GM21528 (cell line): Measurements from ENCODE around the gene RPUSD4.
"Not testable (repeated sequence)": the region's sequence is repeated elsewhere in the genome, so short reads cannot be mapped to it uniquely, and the experiment has no call there.

Experiments used
- ATAC-seq: cut with Tn5 transposase; IDR thresholded peaks from one replicate; pipeline ENCODE4 v1.9.1; 2021; ENCODE audit warnings: mild to moderate bottlenecking, moderate library complexity; ENCODE audit not compliant: unreplicated experiment, low FRiP score

Gene RPUSD4

DNA sequence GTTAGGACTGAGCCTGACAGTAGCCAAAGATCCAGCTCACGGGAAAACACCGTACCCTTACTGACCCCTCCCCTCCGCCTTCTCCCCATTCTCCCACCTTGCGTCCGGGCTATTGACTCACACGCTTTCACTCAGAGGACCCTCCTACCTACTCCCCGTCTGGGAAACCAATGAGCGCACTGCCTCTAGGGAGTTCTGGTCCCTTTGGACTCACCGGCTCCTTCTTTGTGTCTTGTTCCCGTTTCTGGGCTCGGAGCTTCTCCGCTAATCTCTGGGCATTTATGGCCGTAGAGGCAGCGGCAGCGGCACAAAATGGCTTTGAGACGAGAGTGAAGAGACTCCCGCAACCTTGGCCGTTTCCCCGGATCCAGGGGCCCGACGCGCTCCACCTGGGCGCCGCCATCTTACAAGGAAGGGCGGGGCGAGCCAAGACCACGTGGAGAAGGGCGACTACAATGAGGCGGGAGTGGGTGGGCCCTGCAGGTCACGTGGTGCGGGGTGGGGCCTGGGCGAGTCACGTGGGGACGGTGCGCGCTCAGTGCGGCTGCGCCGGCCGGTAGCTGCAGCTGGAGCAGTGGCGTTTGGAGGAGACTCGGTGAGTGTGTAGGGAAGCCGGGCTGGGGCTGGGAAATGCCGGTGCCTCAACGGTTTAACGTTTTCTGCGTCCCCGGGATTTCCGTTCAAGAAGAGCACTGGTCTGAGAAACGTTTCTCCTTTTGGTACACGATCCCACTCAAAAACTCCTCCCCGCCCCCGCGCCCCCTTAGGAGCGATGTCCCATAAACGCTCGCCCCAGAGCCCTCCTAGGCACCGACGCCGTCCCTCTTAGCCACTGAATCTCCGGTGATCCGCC lies at the start of gene RPUSD4, which contains the start of gene FAM118B:
TSS of gene RPUSD4 (minus strand) at position 415 of the 853 bp plus-strand sequence. CDS start at position 403, 12 bp downstream.
TSS of gene FAM118B (plus strand) at position 547 of the 853 bp plus-strand sequence. CDS start 23,220 bp downstream, outside the sequence.
- ATAC-seq: peak; percentile 96

DNA sequence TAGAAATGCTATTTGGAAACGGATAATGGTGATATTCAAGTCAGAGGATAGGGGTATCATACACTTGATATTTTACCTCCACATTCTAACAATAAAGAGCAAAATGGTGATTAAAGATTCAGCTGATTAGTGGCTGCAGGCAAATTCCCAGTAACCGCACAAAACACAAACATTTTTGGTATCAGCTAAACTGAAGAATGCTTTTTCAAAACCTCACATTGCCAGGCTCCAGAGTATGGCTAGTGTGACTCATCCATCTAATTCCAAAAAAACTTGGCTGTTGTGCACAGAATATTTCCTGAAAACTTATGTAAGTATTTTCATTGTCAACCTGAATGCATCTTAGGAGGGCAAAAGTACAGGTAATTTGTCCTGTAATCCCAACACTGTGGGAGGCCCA lies 46.3 kb upstream of the RPUSD4 start:
- ATAC-seq: no peak

GRCh38 chr11:126257144-126257543 lies 45.7 kb upstream of the RPUSD4 start:
- ATAC-seq: no peak

- no peak for ATAC-seq
Measured at GRCh38 chr11:126256216-126256615, 44.8 kb upstream of the RPUSD4 start.

GRCh38 chr11:126255507-126255906 lies 44.1 kb upstream of the RPUSD4 start:
- ATAC-seq: not testable (repeated sequence)

- no peak for ATAC-seq
Measured at GRCh38 chr11:126254819-126255218, 43.4 kb upstream of the RPUSD4 start.

GRCh38 chr11:126253265-126253664 lies 41.8 kb upstream of the RPUSD4 start:
- no peak for ATAC-seq

GRCh38 chr11:126246636-126247035 lies 35.2 kb upstream of the RPUSD4 start:
- no peak for ATAC-seq

- ATAC-seq: no peak
Measured at GRCh38 chr11:126233391-126233790, 21.9 kb upstream of the RPUSD4 start.

- no peak for ATAC-seq
Measured at GRCh38 chr11:126232683-126233082, 21.2 kb upstream of the RPUSD4 start.

DNA sequence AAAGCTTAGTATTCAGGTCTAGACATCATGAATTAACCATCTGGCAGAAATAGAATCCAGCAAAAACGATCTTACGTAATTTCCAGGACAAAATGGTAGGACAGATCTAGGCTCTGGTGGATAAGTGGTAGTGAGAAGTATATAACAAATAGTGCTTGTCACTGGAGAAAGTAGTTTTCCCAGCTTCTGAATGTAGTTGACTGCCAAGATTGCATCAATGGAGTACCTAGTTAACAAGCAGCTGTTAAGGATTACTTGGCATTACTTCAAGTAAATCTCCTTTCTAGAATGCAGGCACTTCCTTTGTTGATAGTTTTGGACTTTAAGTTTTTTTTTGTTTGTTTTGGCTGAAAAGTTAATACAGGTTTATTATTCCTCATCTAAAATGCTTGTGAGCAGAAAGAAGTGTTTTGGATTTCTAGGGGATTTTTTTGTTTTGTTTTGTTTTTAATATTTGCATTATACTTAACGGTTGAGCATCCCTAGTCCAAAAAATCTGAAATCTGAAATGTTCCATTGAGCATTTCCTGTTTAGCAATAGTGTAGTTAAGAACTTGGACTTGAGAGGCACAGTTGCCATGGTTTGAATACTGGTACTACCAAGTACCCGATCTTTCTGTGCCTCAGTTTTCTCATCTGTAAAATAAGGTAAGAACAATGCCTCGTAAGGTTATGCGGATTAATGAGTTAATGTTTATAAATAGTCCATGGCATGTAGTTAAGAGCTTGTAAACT lies 20.4 kb upstream of the RPUSD4 start:
- ATAC-seq: no peak

- no peak for ATAC-seq
Measured at GRCh38 chr11:126229858-126230540, 18.5 kb upstream of the RPUSD4 start.

DNA sequence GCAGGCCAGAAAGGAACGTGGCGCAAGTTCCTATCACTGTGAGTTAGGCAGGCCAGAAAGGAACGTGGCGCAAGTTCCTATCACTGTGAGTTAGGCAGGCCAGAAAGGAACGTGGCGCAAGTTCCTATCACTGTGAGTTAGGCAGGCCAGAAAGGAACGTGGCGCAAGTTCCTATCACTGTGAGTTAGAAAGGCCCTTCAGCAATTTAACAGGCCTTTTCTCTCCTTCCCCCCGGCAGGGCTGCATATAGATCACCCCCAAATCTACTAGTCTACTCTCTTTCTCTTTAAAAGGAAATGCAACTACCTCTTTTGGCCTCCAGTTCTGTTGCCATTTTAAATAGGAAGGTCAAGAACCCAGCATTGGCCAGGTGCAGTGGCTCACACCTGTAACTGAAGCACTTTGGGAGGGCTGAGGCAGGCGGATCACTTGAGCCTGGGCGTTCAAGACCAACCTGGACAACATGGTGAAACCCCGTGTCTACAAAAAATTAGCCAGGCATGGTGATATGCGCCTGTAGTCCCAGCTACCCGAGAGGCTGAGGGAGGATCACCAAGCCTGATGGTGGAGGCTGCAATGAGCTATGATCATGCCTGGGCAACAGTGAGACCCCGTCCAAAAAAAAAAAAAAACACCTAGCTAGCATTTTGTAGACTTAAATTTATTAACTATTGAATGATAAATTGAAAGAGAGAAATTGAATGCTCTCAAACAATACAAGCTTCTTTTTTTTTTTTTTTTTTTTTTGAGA lies 15.1 kb upstream of the RPUSD4 start:
- ATAC-seq: no peak

DNA sequence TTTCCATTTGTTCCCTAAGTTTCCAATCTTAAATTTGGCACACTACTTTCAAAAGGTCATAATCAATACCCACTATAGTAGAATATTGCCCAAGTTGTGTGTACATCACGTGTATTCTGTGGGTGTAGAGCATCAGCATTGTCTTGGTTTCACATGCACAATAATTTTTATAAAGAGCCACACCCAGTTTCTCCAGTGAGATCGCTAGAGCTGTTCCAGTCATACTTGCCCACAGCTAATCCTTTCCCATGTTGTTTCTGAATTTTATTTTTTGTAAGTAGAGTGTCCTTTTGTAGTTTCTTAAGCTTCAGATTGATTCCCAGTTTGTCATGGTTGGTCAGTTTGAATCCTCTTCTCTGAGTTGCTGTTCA lies 13.8 kb upstream of the RPUSD4 start:
- no peak for ATAC-seq

DNA sequence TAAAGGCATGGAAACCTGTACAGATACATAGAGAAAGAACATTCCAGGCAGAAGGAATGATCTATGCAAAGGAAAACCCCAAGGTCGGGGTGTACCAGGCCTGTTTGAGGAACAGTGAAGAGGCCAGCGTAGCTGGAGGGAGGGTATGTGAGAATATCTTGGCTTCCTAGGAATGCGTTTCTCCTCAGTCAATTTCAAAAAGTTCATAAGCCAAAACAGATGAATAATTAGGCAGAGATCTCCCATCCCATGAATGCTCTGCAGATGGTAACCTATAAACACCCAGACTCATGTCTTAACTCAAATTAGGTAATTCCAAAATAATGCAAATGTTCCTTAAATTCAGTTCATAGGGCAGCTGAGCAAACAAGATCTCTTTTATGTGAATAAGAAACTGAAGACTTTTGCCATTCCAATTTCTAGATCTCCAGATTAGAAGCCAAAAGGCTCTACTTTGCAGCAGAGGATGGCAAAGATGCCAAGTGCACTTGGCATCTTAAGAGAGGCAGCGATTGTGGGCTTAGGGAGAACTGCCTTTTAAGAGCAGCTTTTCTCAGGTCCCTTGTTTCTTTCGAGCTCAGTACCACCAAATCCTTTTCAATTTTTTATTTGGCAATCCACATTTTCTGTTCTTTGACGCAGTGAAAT lies 13.3 kb upstream of the RPUSD4 start:
- no peak for ATAC-seq

GRCh38 chr11:126219547-126219946 lies 8.1 kb upstream of the RPUSD4 start:
- no peak for ATAC-seq

- no peak for ATAC-seq
Measured at GRCh38 chr11:126217491-126217890, 6.0 kb upstream of the RPUSD4 start.

DNA sequence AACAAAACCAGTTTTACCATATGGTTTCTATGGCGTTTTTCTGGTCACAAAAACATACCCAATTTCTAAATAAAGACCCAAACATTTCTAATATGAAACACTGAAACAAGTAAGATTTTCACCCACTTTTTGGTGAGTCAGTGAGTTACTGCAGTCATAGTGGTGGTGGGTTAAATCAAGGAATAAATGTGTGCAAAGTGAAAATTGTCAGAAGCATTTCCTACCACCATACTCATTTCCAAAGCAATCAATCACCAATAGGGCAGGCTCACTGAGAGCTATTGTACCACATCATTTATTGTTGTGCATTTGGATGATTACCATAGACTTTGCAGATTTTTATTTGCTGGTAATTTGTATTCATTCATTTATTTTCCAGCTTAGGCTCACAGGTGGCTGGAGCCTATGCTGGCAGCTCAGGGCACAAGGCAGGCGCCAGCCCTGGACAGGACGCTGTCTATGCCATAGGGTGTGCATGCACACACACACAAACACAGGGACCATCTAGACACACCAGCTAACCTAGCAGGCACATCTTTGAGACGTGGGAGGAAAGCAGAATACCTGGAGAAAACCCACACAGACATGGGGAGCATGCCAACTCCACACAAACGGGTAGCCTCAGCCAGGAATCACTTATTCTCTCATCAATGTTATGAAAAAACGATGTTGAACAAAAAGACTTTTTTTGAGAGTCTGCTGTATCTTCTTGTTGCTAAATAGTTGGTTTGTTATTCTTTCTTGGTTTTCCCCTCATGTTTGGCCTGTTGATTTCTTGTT lies 5.3 kb upstream of the RPUSD4 start:
- no peak for ATAC-seq

- no peak for ATAC-seq
Measured at GRCh38 chr11:126214841-126215240, 3.4 kb upstream of the RPUSD4 start.
